ENCODE data around the gene OR56B1. TPM values are rescaled to one million over a fixed set of nuclear protein-coding genes. Genes with fewer than 3 reads are reported as not detected.

The OR56B1 gene
- total RNA-seq, 2 experiments from 2014 or later = 0.14 to 0.17 TPM

- ChIA-PET POLR2A (no interaction called here), CTCF (interaction anchor here (1.4 kb wide), 1 partner anchor 11 kb away, joined by 5 read pairs; the partner anchor contains the start of gene TRIM5)
- Histone ChIP-seq H3K36me3 (ENCODE audit: insufficient read depth, low read length) (peaks cover 62% of the 10 kb centered on the region), H3K4me3 (ENCODE audit: low read length) (no peak overlapping the region), H3K27me3 (ENCODE audit: control insufficient read depth in 1 of 2, insufficient read depth in 2 of 2, low read length in 2 of 2) (no peaks in the 10 kb centered on the region), H3K27ac (ENCODE audit: low read depth in 1 of 2, low read length in 2 of 2) (no peak overlapping the region), H3K9me3 (ENCODE audit: control insufficient read depth in 1 of 2, insufficient read depth in 1 of 2, low read length in 2 of 2) (no peaks in the 10 kb centered on the region), H3K4me1 (ENCODE audit: insufficient read depth, low read length) (peaks cover 37% of the 10 kb centered on the region)
- H3K9me3 Mint-ChIP-seq = no peaks in the 10 kb centered on the region
- no peak for TF ChIP-seq CTCF (IDR thresholded peaks at IDR 0.05)
- ATAC-seq (ENCODE audit: poor library complexity) = no peak
- peak overlapping the region; percentile 74 for H3K27ac Mint-ChIP-seq
- no peak overlapping the region for H3K4me3 Mint-ChIP-seq
- peaks cover 87% of the 10 kb centered on the region for H3K36me3 Mint-ChIP-seq (ENCODE audit: low read depth)
- intact Hi-C loops (cut with DNase I, micrococcal nuclease) = loop anchor here (10.0 kb wide), 3 partner anchors 539 to 1091 kb away; partner anchors contain the start of genes CNGA4 (in 1 of the 2), FHIP1B (in 1 of the 2) and TRIM68 (in 1 of the 2)
- no peak for DNase-seq
- no peaks in the 10 kb centered on the region for H3K27me3 Mint-ChIP-seq
- peaks cover 60% of the 10 kb centered on the region for H3K4me1 Mint-ChIP-seq (ENCODE audit: low read depth)
Measured at GRCh38 chr11:5696210-5696609, 40.0 kb upstream of the OR56B1 start.

- ChIA-PET CTCF (no interaction called here), POLR2A (interaction anchor here (1.0 to 1.8 kb wide), 2 partner anchors 8 to 14 kb away, joined by 3 to 7 read pairs; partner anchors contain the start of genes TRIM22 and TRIM5)
- no peaks in the 10 kb centered on the region for H3K27me3 Mint-ChIP-seq
- intact Hi-C loops (cut with DNase I, micrococcal nuclease) = loop anchor here (10.0 kb wide), 3 partner anchors 537 to 1093 kb away; partner anchors contain the start of genes CNGA4 (in 1 of the 2), FHIP1B (in 1 of the 2) and TRIM68 (in 1 of the 2)
- H3K27ac Mint-ChIP-seq = peak overlapping the region; percentile 22
- no peak for DNase-seq
- H3K27me3 ChIP-seq (ENCODE audit: control insufficient read depth in 1 of 2, insufficient read depth in 2 of 2, low read length in 2 of 2) = no peaks in the 10 kb centered on the region
- no peak overlapping the region for H3K4me3 Mint-ChIP-seq
- no peaks in the 10 kb centered on the region for H3K9me3 ChIP-seq (ENCODE audit: control insufficient read depth in 1 of 2, insufficient read depth in 1 of 2, low read length in 2 of 2)
- peaks cover 27% of the 10 kb centered on the region for H3K4me1 ChIP-seq (ENCODE audit: insufficient read depth, low read length)
- peaks cover 61% of the 10 kb centered on the region for H3K4me1 Mint-ChIP-seq (ENCODE audit: low read depth)
- peaks cover 90% of the 10 kb centered on the region for H3K36me3 Mint-ChIP-seq (ENCODE audit: low read depth)
- ATAC-seq (ENCODE audit: poor library complexity) = no peak
- peak overlapping the region in 1 of 2 donors; percentile 33 for H3K27ac ChIP-seq (ENCODE audit: low read depth in 1 of 2, low read length in 2 of 2)
- peaks cover 74% of the 10 kb centered on the region for H3K36me3 ChIP-seq (ENCODE audit: insufficient read depth, low read length)
- no peak for TF ChIP-seq CTCF (IDR thresholded peaks at IDR 0.05)
- H3K4me3 ChIP-seq (ENCODE audit: low read length) = no peak overlapping the region
- no peaks in the 10 kb centered on the region for H3K9me3 Mint-ChIP-seq
Measured at GRCh38 chr11:5698281-5698680, 38.0 kb upstream of the OR56B1 start.

- intact Hi-C loops (cut with DNase I, micrococcal nuclease) = loop anchor here in 1 of 2 experiments (2.0 kb wide), 1 partner anchor 14 kb away; no protein-coding TSS in a partner anchor
- ATAC-seq (ENCODE audit: poor library complexity) (no peak), DNase-seq (no peak)
- Histone ChIP-seq H3K27me3 (ENCODE audit: control insufficient read depth in 1 of 2, insufficient read depth in 2 of 2, low read length in 2 of 2) (no peaks in the 10 kb centered on the region), H3K4me1 (ENCODE audit: insufficient read depth, low read length) (peaks cover 12% of the 10 kb centered on the region), H3K36me3 (ENCODE audit: insufficient read depth, low read length) (peaks cover 85% of the 10 kb centered on the region), H3K4me3 (ENCODE audit: low read length) (no peak overlapping the region), H3K9me3 (ENCODE audit: control insufficient read depth in 1 of 2, insufficient read depth in 1 of 2, low read length in 2 of 2) (no peaks in the 10 kb centered on the region), H3K27ac (ENCODE audit: low read depth in 1 of 2, low read length in 2 of 2) (no peak overlapping the region)
- Mint-ChIP-seq H3K27me3 (no peaks in the 10 kb centered on the region), H3K4me3 (no peak overlapping the region), H3K9me3 (no peaks in the 10 kb centered on the region), H3K36me3 (ENCODE audit: low read depth) (peaks cover 91% of the 10 kb centered on the region), H3K27ac (peak overlapping the region; percentile 52), H3K4me1 (ENCODE audit: low read depth) (peaks cover 56% of the 10 kb centered on the region)
- CTCF ChIA-PET = interaction anchor here (1.4 to 2.1 kb wide), 2 partner anchors 16 to 23 kb away, joined by 3 to 12 read pairs; partner anchors contain the start of gene TRIM5
- TF ChIP-seq CTCF (IDR thresholded peaks at IDR 0.05) = no peak
- POLR2A ChIA-PET = interaction anchor here (1.4 to 2.3 kb wide), 2 partner anchors 10 to 16 kb away, joined by 8 to 17 read pairs; partner anchors contain the start of genes TRIM22 and TRIM5
Measured at GRCh38 chr11:5700421-5701054, 35.7 kb upstream of the OR56B1 start.

Measured in CD4-positive, alpha-beta T cell (primary cell).